Measurements from ENCODE around the gene TRNP1.

TRNP1 gene

GRCh38 chr1:27003745-27004470, 10.4 kb downstream of the TRNP1 start:
- DNase-seq = no peak

DNA sequence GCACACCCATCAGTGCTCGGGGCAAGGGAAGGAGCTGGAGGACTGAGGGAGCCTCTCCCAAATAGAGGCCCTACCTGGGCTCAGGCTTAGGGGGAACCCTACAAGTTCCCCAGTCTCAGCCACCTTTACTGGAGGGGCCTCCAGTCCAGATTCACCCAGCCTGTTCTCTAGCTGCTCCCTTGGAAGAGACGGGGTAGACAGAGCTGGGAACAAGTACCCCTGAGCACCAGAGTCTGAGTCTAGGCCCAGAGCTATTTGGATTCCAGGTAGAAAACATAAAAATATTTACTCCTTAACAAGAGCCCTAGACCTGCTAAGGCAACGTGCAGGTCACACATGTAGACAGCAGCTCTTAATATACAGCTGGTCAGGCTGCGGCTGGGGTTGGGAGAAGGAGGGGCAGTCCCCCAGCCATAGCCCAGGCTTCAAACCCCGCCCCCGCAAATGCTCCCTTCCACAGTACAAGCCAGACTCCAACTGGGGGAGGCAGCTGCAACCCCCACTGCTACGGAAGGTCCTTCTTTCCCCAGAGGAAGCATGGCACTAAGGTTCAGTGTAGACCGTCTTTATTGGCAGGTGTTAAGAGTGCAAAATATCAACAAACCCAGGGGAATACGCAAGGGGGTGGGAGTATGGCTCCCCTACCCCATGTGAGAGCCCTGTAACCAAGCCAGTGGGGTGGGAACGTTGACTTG, 11.1 kb downstream of the TRNP1 start:
- no peak for DNase-seq

DNA sequence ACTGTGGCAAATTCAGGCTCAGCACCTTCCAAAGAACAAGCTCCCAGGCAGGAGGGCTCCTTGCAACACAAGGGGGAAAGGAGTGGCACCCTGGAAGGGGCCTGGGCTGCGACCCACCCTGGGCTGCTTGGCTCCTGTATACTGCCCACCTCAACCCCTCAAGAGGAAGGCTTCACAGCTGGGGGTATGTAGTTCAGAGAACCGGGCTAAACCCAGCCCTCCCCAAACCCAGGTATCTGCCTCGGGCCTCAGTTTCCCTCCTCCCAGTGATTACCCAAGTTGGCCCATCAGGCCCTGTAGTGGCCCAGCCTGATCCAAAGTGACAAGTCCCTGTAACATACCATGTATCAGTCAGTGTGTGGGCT, 11.7 kb downstream of the TRNP1 start:
- no peak for DNase-seq

GRCh38 chr1:27005648-27006496, 12.4 kb downstream of the TRNP1 start:
- no peak for DNase-seq

GRCh38 chr1:27006683-27007082, 13.2 kb downstream of the TRNP1 start:
- no peak for DNase-seq

DNA sequence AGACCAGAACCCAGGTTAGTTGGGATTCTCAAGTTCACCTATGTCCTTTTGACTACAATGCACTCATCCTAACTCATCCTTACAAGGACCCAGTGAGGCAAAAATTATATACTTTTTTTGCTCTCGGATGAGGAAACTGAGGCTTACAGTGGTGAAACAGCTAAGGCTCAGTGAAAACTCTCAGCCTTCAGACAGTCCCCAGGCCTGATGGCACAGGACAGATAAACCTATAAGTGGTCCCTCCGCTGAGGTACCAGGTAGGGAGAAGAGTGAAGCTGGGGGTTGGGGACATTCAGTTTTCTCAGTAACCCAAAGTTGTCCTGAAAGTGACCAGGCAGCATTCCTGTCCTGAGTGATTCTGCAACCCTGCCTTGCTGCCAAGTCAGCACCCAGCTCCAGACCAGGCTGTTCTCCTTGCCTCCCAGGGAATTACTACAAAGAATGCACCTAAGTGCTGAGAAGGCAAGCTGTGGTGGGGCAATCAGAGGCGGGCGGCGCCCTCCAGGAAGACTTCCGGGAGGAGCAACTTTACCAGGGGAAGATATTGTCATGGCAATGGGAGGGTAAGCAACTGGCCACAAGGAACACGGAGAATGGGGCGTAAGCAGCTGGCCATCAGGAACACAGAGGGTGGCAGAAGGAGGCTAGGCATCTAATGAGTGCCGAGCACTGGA, 14.6 kb downstream of the TRNP1 start:
- DNase-seq = no peak

DNA sequence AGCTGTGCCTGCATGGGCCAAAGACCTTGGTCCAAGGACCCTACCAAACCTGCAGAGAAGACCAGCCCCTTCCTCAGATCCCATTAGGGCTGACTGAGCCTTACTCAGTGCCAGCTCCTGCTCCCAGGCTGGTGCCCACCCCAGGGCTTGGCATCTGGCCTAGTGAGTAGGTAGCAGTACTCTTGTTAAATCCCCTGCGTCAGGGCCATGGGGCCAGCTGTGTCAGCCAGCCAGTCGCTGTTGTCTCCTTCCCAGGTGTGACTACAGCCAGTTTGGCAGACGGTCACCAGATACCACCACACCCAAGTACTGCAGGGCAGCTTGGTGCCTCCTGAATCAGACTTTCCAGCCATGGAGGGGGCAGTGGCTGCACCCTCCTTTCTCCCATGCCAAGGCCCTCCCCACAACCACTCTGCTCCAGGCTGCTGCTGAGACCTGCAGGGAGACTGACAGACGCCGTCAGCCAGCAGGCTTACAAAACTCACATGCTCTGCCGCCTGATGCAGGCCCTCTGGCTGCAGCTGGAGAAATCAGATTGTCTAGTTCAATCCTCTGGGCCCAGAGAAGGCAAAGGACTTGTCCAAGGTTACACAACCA, 16.2 kb downstream of the TRNP1 start:
- DNase-seq = no peak

- no peak for DNase-seq
Observed at GRCh38 chr1:27010226-27010994, 16.9 kb downstream of the TRNP1 start.

- DNase-seq = no peak
Observed at GRCh38 chr1:27011058-27011764, 17.7 kb downstream of the TRNP1 start.

DNA sequence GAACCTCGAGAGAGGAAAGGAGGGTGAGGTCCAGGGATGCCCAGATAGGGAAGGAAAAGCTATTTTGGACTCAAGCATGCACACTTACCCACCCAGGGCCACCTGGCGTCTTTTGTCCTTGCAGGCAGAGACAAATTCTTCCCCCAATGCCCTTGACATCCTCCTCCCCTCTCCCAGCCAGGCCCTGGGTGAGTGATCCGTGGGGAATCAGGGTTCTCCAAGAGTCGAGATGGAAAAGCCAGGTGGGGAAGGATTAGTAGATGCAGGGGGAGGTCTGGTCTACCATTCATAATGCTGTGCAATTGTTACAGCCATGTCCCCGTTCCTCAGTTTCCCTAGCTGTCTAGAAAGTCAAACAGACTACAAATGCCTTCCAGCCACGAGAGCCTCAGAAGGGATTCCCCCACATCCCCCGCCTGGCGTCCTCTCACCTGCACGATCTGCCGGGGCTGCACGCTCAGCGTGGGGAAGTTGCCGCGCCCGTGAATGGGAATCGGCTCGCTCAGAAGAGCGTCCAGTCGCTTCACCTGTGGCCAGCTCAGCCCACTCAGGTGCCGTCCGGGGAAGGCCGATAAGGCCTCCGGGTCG, 18.6 kb downstream of the TRNP1 start:
- DNase-seq = no peak

GRCh38 chr1:27015260-27015659, 21.8 kb downstream of the TRNP1 start:
- no peak for DNase-seq

- DNase-seq = no peak
Observed at GRCh38 chr1:27016376-27016775, 22.9 kb downstream of the TRNP1 start.

DNA sequence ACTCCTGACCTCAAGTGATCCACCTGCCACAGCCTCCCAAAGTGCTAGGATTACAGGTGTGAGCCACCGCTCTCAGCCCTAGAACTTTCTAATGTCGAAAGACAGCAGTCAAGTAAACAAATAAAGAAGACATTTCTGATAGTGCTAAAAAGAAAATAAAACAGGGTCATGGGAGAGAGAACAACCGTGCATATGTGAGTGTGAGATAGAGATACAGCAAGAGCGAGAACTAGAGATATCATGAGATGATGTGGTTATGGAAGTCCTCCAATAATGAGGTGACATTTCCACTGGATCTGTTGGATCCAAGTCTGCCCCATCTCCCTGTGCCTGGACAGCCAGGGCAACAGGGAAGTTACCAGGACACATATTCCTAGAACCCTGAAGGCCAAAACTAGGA, 23.7 kb downstream of the TRNP1 start:
- DNase-seq = no peak

GRCh38 chr1:27018316-27018715, 24.8 kb downstream of the TRNP1 start:
- DNase-seq = no peak

- DNase-seq = no peak
Observed at GRCh38 chr1:27021354-27022031, 28.0 kb downstream of the TRNP1 start.

GRCh38 chr1:27025718-27026117, 32.2 kb downstream of the TRNP1 start:
- DNase-seq = no peak

GRCh38 chr1:27026621-27027574, 33.4 kb downstream of the TRNP1 start:
- DNase-seq = no peak

DNA sequence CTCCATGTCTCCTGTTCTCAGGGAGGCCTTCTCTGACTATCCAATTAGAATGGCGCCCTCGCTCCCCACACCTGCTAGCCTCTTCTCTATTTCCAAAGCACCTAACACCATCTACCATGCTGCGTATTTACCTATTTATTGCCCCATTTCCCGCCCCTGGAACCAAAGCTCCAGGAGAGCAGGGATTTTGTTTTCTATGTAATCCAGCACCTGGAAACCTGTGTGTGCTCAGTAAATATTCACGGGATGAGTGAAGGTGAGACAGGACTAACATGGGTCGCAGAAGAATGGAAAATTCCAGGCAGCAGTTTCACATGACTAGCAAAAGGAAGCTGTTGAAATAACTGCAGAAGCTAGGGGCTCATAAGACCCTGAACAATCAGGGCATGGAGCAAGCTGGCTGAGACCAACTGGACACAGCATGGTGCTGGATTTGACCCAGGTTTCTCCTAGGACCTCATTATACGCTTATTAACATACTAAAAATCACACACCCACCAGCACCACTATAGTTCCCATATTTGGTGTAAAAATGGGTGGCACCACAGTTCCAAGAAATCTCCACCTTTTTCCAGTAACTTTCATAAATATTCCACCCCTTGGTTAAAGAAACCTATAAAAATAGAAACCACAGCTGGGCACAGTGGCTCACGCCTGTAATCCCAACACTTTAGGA, 34.2 kb downstream of the TRNP1 start:
- no peak for DNase-seq

GRCh38 chr1:27029517-27029916, 36.0 kb downstream of the TRNP1 start:
- no peak for DNase-seq

Data from CD4-positive, alpha-beta T cell treated with Interleukin-4 for 4 hours (primary cell).